Fibroblast of the aortic adventitia (primary cell): ENCODE data around the gene SFT2D1. TPM values are rescaled to one million over a fixed set of nuclear protein-coding genes. Genes with fewer than 3 reads are reported as not detected.

Experiments used
- DNase-seq: peaks from one replicate; pipeline ENCODE4 v3.0.0-alpha.2; 2010; ENCODE audit warnings: low read depth
- H3K4me3 ChIP-seq: 2 replicates; pipeline ENCODE4 v1.5.1; 2011; ENCODE audit warnings: low read depth, mild to moderate bottlenecking, control low read depth, low read length, moderate library complexity
- total RNA-seq: library from RNA; depleted of rRNA; stranded (reverse); fragments of >200 nt; gene quantifications from 2 replicates; pipeline ENCODE4 v1.2.3, GENCODE V29; 2012; ENCODE audit warnings: low replicate concordance
- TF ChIP-seq, protein P1 (sequence below): IDR thresholded peaks from 2 replicates; pipeline ENCODE4 v1.5.1; 2011; ENCODE audit warnings: mild to moderate bottlenecking, low read length, control low read depth, inconsistent platforms; ENCODE audit not compliant: insufficient read depth

SFT2D1 gene
- total RNA-seq, 1 donor = 37.7 TPM

DNA sequence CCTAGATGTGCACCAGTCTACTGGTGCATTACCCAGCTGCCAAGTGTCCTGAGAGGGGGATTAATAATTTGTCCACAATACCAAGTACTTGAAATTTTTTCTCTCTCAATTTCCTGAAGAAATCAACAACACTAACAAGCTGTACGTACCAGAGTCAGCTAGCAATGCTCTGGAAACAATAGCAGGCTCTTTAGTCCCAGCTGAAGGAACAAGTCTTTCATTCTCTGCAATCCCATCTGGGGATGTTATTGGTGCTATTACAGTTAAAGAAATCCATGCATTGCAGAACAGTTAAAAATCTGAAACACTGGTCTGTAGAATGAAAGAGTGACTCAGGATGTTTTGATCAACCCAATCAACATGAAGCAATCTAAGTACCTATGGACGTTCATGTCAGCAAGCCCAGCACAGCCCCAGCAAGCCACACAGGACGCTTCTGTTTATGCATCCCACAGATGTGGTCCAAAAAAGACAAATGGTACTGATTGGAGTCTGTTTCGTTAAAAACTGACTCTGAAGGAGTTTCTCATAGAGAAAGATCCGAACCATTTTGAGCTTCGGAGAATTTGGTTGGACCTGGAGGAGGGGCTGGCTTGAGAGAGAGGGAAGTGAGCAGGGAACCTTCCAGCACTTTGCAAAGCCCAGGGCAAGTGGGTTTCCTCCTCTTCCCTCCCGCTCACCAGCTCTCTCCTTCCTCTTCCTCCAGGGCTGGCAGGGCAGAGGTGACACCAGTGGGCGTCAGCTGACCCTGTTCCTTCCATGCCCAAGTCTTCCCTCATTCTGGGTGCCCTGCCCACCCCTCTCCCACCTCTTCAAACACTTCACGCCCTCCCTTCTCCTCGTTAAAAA lies 46.1 kb downstream of the SFT2D1 start:
- DNase-seq = no peak
- TF ChIP-seq, protein P1, sequence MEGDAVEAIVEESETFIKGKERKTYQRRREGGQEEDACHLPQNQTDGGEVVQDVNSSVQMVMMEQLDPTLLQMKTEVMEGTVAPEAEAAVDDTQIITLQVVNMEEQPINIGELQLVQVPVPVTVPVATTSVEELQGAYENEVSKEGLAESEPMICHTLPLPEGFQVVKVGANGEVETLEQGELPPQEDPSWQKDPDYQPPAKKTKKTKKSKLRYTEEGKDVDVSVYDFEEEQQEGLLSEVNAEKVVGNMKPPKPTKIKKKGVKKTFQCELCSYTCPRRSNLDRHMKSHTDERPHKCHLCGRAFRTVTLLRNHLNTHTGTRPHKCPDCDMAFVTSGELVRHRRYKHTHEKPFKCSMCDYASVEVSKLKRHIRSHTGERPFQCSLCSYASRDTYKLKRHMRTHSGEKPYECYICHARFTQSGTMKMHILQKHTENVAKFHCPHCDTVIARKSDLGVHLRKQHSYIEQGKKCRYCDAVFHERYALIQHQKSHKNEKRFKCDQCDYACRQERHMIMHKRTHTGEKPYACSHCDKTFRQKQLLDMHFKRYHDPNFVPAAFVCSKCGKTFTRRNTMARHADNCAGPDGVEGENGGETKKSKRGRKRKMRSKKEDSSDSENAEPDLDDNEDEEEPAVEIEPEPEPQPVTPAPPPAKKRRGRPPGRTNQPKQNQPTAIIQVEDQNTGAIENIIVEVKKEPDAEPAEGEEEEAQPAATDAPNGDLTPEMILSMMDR = no peak
- no peak overlapping the region for H3K4me3 ChIP-seq

DNA sequence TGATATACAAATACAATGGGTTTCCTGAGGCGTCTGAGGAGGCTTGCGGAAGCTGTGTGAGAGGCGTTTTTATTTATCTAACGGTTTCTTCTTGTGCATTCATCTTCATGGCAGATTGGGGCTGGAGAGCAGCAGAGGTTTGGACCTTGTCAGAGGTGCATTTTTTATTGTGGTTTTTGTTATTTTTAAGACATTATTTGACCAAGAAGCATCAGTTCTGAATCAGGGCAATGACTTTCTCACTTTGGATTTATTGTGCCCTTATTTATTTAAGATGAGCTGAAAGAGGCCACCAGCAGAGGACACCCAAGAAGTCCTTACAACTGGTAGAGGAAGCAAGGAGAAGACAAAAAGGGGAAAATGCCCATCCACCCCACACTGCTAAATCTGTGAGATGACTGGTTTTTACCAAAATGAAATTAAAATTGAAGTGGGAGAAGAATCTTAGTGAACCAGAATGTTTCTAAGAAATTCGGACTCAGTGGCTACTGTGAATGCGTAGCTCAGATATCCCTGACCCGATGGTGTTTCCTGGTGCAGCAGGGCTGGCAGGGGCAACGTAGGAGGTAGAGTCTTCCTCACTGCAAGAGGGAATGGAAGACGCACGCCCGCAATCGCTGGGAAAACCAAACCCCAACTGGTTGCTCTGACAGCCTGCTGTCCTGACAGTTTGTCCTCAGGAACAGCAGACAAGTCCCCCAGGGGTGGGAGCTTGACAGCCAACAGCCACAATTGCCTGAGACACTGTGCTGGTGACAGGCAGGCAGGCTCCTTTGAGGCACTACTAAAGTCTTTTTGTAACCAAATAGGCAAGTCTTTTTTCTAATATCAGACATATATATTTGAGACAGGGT lies 48.4 kb downstream of the SFT2D1 start:
- H3K4me3 ChIP-seq = no peak overlapping the region
- DNase-seq = no peak
- TF ChIP-seq, protein P1 = no peak

DNA sequence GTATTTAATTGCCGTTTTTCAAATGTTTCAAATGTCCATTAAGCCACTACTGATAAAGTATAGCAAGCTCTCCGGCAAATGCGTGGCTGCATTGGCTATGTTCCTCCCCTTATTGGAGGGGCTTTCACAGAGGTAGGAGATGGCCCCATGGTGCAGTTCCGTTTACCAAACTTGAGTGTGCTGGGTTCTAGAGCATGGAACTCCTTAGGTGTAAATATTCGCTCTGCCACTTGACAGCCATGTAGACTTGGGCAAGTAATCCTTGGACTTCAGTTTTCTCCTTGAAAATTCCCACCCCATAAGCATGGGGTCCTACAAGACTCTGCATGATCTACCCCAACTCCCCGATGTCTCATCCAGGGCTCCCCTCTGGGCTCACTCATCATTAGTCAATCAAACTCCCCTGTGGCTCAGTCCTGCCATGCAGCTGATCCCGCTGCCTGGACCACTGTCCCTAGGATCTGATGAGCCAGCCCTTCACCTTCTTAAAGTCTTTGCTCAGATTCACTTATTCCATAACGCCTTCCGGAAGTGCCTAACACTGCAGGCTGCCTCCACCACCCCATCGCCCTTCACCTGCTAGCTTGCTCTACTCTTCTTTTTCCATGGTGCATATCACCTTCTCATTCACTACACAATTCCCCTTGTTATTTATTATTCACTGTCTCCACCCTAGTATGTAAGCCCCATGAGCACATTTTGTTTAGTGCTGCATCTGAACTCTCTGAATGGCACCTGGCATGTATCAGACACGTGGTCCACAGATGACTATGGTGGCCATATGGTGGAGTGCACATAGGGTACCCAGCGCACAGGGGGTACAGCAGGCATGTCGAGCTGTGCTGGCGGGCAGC lies 52.9 kb downstream of the SFT2D1 start:
- DNase-seq = no peak
- TF ChIP-seq, protein P1 = no peak

DNA sequence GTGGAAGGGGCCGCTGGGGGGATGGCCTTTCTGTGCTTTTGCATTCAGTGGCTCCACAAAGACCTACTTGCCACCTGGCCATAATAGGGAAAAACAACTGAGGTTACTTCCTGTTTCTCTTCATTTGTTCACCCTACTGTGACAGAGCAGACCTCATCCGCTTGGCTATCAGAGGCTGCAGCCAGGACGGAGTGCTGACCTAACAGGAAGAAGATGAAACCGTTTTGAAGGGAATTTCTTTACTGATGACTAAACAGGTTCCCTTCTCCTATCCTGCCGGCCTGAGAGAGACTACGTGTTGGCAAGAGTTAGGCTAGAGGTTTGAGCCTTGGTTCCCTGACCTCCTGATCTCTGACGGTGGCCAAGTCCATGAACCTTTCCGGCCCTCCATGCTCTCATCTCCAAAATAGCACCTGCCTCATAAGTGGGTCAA lies 55.5 kb downstream of the SFT2D1 start:
- no peak overlapping the region for H3K4me3 ChIP-seq
- no peak for DNase-seq
- TF ChIP-seq, protein P1 = no peak

More for the DNA sequence above, 52.9 kb downstream of the SFT2D1 start:
- no peak overlapping the region for H3K4me3 ChIP-seq

DNA sequence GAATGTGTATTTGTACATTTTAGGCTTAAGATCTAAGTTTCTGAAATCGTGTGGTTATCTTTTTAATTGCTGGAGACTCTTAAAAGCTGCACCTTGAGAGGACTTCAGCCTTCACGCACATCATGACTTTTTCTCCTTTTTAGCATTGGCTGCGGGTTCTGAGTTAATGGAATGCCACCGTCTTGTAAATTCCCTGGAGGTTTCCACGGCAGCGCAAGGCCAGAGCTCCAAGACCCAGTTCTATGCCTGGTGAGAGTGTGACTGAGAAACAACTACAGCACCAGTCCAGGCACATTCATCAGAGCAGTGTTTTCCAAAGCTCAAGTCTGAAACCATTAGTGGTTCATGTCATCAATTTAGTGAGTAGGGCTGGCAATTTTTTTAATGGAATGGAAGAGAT lies 57.1 kb downstream of the SFT2D1 start:
- TF ChIP-seq, protein P1 = no peak
- no peak for DNase-seq
- H3K4me3 ChIP-seq = no peak overlapping the region

DNA sequence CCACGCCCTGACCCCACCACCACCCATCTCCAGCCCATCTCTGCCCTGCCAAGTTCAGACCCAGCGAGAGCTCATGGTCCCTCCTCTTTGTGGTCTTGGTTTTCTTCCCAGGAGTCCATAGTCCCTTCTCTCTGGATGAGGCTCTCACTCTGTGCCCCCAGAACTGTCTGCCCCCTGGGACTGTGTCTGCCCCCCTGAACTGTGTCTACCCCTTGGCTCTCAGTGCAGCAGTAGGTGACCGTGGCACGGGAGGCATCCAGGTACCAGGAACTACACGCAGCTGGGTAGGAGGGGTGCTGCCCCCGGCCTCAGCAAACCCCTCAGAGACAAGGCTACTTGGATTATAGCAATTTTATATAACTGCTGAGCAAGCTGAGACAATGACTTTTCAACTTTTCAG lies 57.7 kb downstream of the SFT2D1 start:
- no peak for DNase-seq
- no peak overlapping the region for H3K4me3 ChIP-seq

More for the DNA sequence above, 57.7 kb downstream of the SFT2D1 start:
- TF ChIP-seq, protein P1 = no peak
